Mesenchymal stem cell (in vitro differentiated cells and primary cell): ENCODE measurements around the gene PBX4.

Source experiments
- DNase-seq: peaks from one replicate; pipeline ENCODE4 v3.0.0-alpha.2; 2013
- H2AFZ ChIP-seq: one replicate; pipeline ENCODE4 v1.6.1; 2013; ENCODE audit warnings: low read depth, mild to moderate bottlenecking, control low read depth, inconsistent platforms, low read length, moderate library complexity
- H2AK5ac ChIP-seq: 2 replicates; pipeline ENCODE4 v1.6.1; 2013; ENCODE audit warnings: low read length, moderate library complexity, mild to moderate bottlenecking, inconsistent platforms; ENCODE audit not compliant: severe bottlenecking
- H2BK120ac ChIP-seq: one replicate; pipeline ENCODE4 v1.6.1; 2013; ENCODE audit warnings: low read depth, mild to moderate bottlenecking, inconsistent platforms, low read length, moderate library complexity
- H2BK12ac ChIP-seq, 2 experiments: one replicate each; pipeline ENCODE4 v1.6.1; 2013; ENCODE audit warnings: inconsistent platforms in 2 of 2, low read length in 2 of 2, mild to moderate bottlenecking in 2 of 2, moderate library complexity in 2 of 2, control low read depth in 1 of 2
- H2BK15ac ChIP-seq: one replicate; pipeline ENCODE4 v1.6.1; 2013; ENCODE audit warnings: mild to moderate bottlenecking, low read depth, inconsistent platforms; ENCODE audit not compliant: poor library complexity, severe bottlenecking
- H2BK5ac ChIP-seq: 2 replicates; pipeline ENCODE4 v1.6.1; 2013; ENCODE audit warnings: low read depth, mild to moderate bottlenecking, low read length, control low read depth, inconsistent platforms; ENCODE audit not compliant: poor library complexity, severe bottlenecking
- H3K14ac ChIP-seq, 2 experiments: one replicate each; pipeline ENCODE4 v1.6.1; 2013; ENCODE audit warnings: inconsistent platforms in 2 of 2, low read length in 2 of 2, control low read depth in 1 of 2, mild to moderate bottlenecking in 1 of 2, moderate library complexity in 1 of 2
- H3K18ac ChIP-seq, 2 experiments: one replicate each; pipeline ENCODE4 v1.6.1; 2013; ENCODE audit warnings: inconsistent platforms in 2 of 2, low read length in 2 of 2, control low read depth in 1 of 2, low read depth in 1 of 2, mild to moderate bottlenecking in 1 of 2
- H3K23ac ChIP-seq, 2 experiments: one replicate each; pipeline ENCODE4 v1.6.1; 2013; ENCODE audit warnings: inconsistent platforms in 2 of 2, low read length in 2 of 2, mild to moderate bottlenecking in 2 of 2, moderate library complexity in 2 of 2, control low read depth in 1 of 2
- H3K27ac ChIP-seq: 2 replicates; pipeline ENCODE4 v1.5.1; 2013; ENCODE audit warnings: mild to moderate bottlenecking, moderate library complexity, low read length, control low read depth, inconsistent platforms; ENCODE audit not compliant: poor library complexity, severe bottlenecking
- H3K27me3 ChIP-seq, 2 experiments: 2 replicates each; pipeline versions ENCODE4 v1.6.1 to v1.7.0; 2013; ENCODE audit warnings: low read length in 2 of 2, mild to moderate bottlenecking in 2 of 2, moderate library complexity in 2 of 2, control low read depth in 1 of 2, inconsistent platforms in 1 of 2; ENCODE audit not compliant: control insufficient read depth in 1 of 2, insufficient read depth in 1 of 2
- H3K36me3 ChIP-seq, 2 experiments: 2 replicates each; pipeline versions ENCODE4 v1.6.1 to v1.7.0; 2013; ENCODE audit warnings: low read length in 2 of 2, control low read depth in 1 of 2, inconsistent platforms in 1 of 2, low read depth in 1 of 2, mild to moderate bottlenecking in 1 of 2; ENCODE audit not compliant: insufficient read depth in 2 of 2, control insufficient read depth in 1 of 2
- H3K4ac ChIP-seq, 2 experiments: one replicate each; pipeline ENCODE4 v1.6.1; 2013; ENCODE audit warnings: inconsistent platforms in 2 of 2, low read length in 2 of 2, mild to moderate bottlenecking in 2 of 2, moderate library complexity in 2 of 2, control low read depth in 1 of 2, low read depth in 1 of 2
- H3K4me1 ChIP-seq: 2 replicates; pipeline ENCODE4 v1.6.1; 2013; ENCODE audit warnings: low read depth, low read length, control low read depth; ENCODE audit not compliant: control insufficient read depth, insufficient read depth
- H3K4me2 ChIP-seq: 2 replicates; pipeline ENCODE4 v1.6.1; 2013; ENCODE audit warnings: low read length, mild to moderate bottlenecking, inconsistent platforms; ENCODE audit not compliant: poor library complexity, severe bottlenecking
- H3K4me3 ChIP-seq, 2 experiments: 2 replicates each; pipeline versions ENCODE4 v1.5.1 to v1.7.0; 2013; ENCODE audit warnings: low read length in 2 of 2, mild to moderate bottlenecking in 2 of 2, control low read depth in 1 of 2, low read depth in 1 of 2; ENCODE audit not compliant: insufficient read depth in 1 of 2
- H3K79me1 ChIP-seq: replicated peaks from 2 replicates; pipeline ENCODE4 v1.6.1; 2013; ENCODE audit warnings: mild to moderate bottlenecking, control low read depth, low read length, inconsistent platforms; ENCODE audit not compliant: poor library complexity, severe bottlenecking
- H3K9ac ChIP-seq: 2 replicates; pipeline ENCODE4 v1.7.0; 2013; ENCODE audit warnings: mild to moderate bottlenecking, low read length, moderate library complexity
- H3K9me3 ChIP-seq: 2 replicates; pipeline ENCODE4 v1.7.0; 2013; ENCODE audit warnings: mild to moderate bottlenecking, low read length; ENCODE audit not compliant: control insufficient read depth
- H4K8ac ChIP-seq: one replicate; pipeline ENCODE4 v1.6.1; 2013; ENCODE audit warnings: inconsistent platforms, mild to moderate bottlenecking, low read length, moderate library complexity
- H4K91ac ChIP-seq: one replicate; pipeline ENCODE4 v1.6.1; 2013; ENCODE audit warnings: mild to moderate bottlenecking, low read length, inconsistent platforms
- WGBS: methylation state at CpG from one replicate; pipeline ENCODE4 v1.1.7; 2013; ENCODE audit warnings: mixed read lengths; 5-methylcytosine and 5-hydroxymethylcytosine counted together

PBX4 gene

DNA sequence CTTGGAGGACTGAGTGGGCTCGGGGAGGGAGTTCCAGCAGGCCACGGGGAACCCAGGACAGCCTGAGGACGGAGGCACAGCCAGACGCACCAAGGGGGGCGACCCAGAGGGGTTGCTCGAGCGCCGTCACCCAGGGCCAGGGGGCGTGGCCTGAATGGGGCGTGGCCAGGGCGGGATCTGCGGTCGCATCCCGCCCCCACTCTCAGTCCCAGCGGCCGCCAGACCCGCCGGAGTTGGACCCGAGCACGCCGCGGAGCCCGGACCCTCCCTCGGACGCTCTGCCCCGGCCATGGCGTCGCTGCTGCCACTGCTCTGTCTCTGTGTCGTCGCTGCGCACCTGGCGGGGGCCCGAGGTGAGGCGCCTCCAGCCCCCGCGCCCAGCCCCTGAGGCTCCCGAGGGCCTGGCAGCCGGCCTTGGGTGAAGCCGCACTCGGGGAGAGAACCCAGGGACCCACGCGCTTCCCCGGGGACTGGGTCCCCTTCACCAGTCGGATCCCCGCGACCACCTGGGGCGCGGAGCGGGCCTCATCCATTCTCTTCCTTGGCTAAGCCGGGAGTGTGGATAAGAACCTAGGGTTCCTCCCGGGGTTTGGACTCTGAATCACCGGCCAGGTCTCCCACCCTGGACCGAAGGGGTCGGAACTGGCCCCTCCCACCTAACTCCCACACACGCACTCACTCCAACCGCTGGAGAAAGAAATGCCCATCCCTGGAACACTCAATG lies 80.3 kb downstream of the PBX4 start, which contains the start of gene CILP2:
TSS of gene CILP2 (plus strand) at position 205 of the 724 bp plus-strand sequence. CDS start at position 290, 85 bp downstream.
- Histone ChIP-seq H3K23ac (no peak within 1 kb of the TSS), H3K36me3 (peaks cover 0 to 10% of the 10 kb centered on the region in 2 experiments), H4K91ac (no peak within 1 kb of the TSS), H2BK12ac (no peak within 1 kb of the TSS), H3K4me1 (peaks cover 14% of the 10 kb centered on the region), H2BK5ac (no peak within 1 kb of the TSS), H3K4me3 (peak within 1 kb of the TSS; percentile 5 to 47), H3K14ac (no peak within 1 kb of the TSS), H3K27ac (no peak within 1 kb of the TSS), H3K18ac (no peak within 1 kb of the TSS), H2AK5ac (no peak within 1 kb of the TSS), H2AFZ (no peak within 1 kb of the TSS), H3K9ac (no peak within 1 kb of the TSS), H3K79me1 (no peaks in the 10 kb centered on the region), H3K4ac (no peak within 1 kb of the TSS), H3K4me2 (peak within 1 kb of the TSS; percentile 62), H3K27me3 (peaks cover 7 to 54% of the 10 kb centered on the region in 2 experiments), H3K9me3 (no peaks in the 10 kb centered on the region), H4K8ac (no peak within 1 kb of the TSS), H2BK120ac (no peak within 1 kb of the TSS), H2BK15ac (no peak within 1 kb of the TSS)
- DNase-seq = no peak
- 12% methylated on average over 55 of the region's 56 CpGs for whole genome bisulfite sequencing

GRCh38 chr19:19537075-19538048 lies 81.1 kb downstream of the PBX4 start:
- Histone ChIP-seq H4K91ac (no peak overlapping the region), H3K4me3 (peak overlapping the region in 1 of 2 experiments; percentile 47), H2BK5ac (no peak overlapping the region), H2AFZ (no peak overlapping the region), H3K36me3 (peaks cover 0 to 17% of the 10 kb centered on the region in 2 experiments), H3K79me1 (no peaks in the 10 kb centered on the region), H4K8ac (no peak overlapping the region), H3K27ac (no peak overlapping the region), H3K4me2 (no peak overlapping the region), H3K27me3 (peaks cover 7 to 46% of the 10 kb centered on the region in 2 experiments), H2AK5ac (no peak overlapping the region), H3K14ac (no peak overlapping the region), H3K9ac (no peak overlapping the region), H3K23ac (no peak overlapping the region), H3K18ac (no peak overlapping the region), H2BK12ac (no peak overlapping the region), H3K4me1 (peaks cover 17% of the 10 kb centered on the region), H2BK120ac (no peak overlapping the region), H3K4ac (no peak overlapping the region), H3K9me3 (no peaks in the 10 kb centered on the region), H2BK15ac (no peak overlapping the region)
- WGBS = 84% methylated on average over 59 of the region's 59 CpGs
- no peak for DNase-seq

DNA sequence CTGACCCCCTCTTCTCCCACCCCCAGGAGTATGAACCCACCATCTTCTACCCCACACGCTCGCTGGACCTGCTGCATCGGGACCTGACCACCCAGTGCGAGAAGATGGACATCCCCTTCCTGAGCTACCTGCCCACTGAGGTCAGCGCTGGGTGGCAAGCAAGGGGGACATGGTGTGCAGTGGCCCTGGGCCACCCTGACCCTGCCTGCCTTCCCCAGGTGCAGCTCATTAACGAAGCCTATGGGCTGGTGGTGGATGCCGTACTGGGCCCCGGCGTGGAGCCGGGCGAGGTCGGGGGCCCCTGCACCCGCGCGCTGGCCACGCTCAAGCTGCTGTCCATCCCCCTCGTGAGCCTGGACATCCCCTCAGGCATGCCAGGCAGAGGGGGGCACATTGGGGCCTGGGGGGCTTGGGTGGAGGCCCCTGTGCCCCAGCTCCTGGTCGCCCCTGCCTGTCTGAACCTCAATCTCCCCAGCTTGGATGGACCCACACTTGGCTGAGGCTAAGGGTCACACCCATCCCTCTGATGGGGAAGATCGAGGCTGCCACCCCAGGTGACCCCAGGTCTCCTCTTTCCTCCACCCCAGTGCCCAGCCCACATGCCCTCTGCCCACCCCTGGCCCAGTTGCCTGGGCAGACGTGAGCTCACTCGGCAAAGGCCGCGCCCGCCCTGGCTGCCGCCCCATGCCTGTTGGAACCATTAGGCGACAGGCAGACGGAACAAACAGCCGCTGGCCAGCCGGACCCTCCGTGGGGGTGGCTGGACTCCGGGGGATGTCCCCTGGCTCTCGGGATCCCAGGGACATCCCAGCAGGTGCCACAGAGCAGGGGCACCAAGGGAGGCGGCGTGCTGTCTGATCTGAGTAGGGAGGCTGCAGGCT lies 82.9 kb downstream of the PBX4 start:
- Histone ChIP-seq H3K9ac (no peak overlapping the region), H3K36me3 (peaks cover 0 to 17% of the 10 kb centered on the region in 2 experiments), H3K4me3 (no peak overlapping the region), H4K91ac (no peak overlapping the region), H3K79me1 (no peaks in the 10 kb centered on the region), H3K4me2 (no peak overlapping the region), H3K23ac (no peak overlapping the region), H3K27me3 (peaks cover 7 to 28% of the 10 kb centered on the region in 2 experiments), H3K4me1 (peaks cover 12% of the 10 kb centered on the region), H3K18ac (no peak overlapping the region), H2AK5ac (no peak overlapping the region), H4K8ac (no peak overlapping the region), H3K9me3 (no peaks in the 10 kb centered on the region), H2BK120ac (no peak overlapping the region), H3K14ac (no peak overlapping the region), H3K27ac (no peak overlapping the region), H2BK15ac (no peak overlapping the region), H2BK12ac (no peak overlapping the region), H2AFZ (no peak overlapping the region), H2BK5ac (no peak overlapping the region), H3K4ac (no peak overlapping the region)
- no peak for DNase-seq
- WGBS = 96% methylated on average over 34 of the region's 34 CpGs
